H1 (cell line): ENCODE data around the gene SPRING1. TPM values are rescaled to one million over a fixed set of nuclear protein-coding genes. Genes with fewer than 3 reads are reported as not detected.

ENCODE experiments used
- BRCA1 ChIP-seq: IDR thresholded peaks from 2 replicates; pipeline ENCODE4 v1.6.1; 2012; ENCODE audit warnings: low read depth, low read length, improper control_type of control experiment
- CTCF ChIP-seq, 3 experiments: IDR thresholded peaks; 1 replicate in 2 of 3; 2 replicates in 1 of 3; pipeline versions ENCODE4 v1.5.1 to v1.6.1; 2011; ENCODE audit warnings: low read length in 3 of 3, mild to moderate bottlenecking in 3 of 3, inconsistent platforms in 2 of 3, low read depth in 1 of 3, moderate library complexity in 1 of 3; ENCODE audit not compliant: insufficient read depth in 1 of 3; ENCODE audit errors: control extremely low read depth in 1 of 3
- FOSL1 ChIP-seq: IDR thresholded peaks from 2 replicates; pipeline ENCODE4 v1.6.1; 2011; ENCODE audit warnings: mild to moderate bottlenecking, low read depth, low read length, moderate library complexity; ENCODE audit not compliant: insufficient read depth
- MAX ChIP-seq: IDR thresholded peaks from 2 replicates; pipeline ENCODE4 v1.6.1; 2012; ENCODE audit warnings: inconsistent platforms
- RAD21 ChIP-seq, 2 experiments: IDR thresholded peaks in 1 of 2; conservative IDR thresholded peaks in 1 of 2; 2 replicates each; pipeline ENCODE4 v1.6.1; 2011; ENCODE audit warnings: low read depth in 2 of 2, low read length in 2 of 2, improper control_type of control experiment in 1 of 2, inconsistent platforms in 1 of 2, mild to moderate bottlenecking in 1 of 2, moderate library complexity in 1 of 2
- RNF2 ChIP-seq: fragments of 200-900, 300-1000 bp; sonication (generic); IDR thresholded peaks from 2 replicates; pipeline ENCODE4 v1.7.1; 2016; ENCODE audit warnings: borderline replicate concordance, low read depth, mild to moderate bottlenecking, antibody characterized with exemption, low read length; ENCODE audit not compliant: poor library complexity, severe bottlenecking; ENCODE audit errors: missing control alignments
- SIRT6 ChIP-seq: IDR thresholded peaks from one replicate; pipeline ENCODE4 v1.7.1; 2012; ENCODE audit warnings: low read length, inconsistent platforms
- polyA plus RNA-seq, 7 experiments: library from polyadenylated mRNA; depleted of rRNA in 3 of 7; stranded (reverse) in 5 of 7; unstranded in 2 of 7; fragments of >200 nt in 5 of 7; fragments of 200-250 nt in 2 of 7; gene quantifications; 1 replicate in 5 of 7; 2 replicates in 1 of 7; 4 replicates in 1 of 7; pipeline versions ENCODE4 v1.2.1 to v1.2.3, GENCODE V29; 2011 to 2013; ENCODE audit warnings: missing spikeins in 2 of 7, mixed read lengths in 2 of 7
- total RNA-seq: library from RNA; stranded (reverse); fragmentation: NEBNext Ultra II Directional; extraction: Animal tissue kit (Norgen Biotek cat#: 25700); gene quantifications from 2 replicates; pipeline ENCODE4 v1.2.1, GENCODE V29; 2021
- TF ChIP-seq, protein P1 (sequence below): fragments of 300-600 bp; sonication (generic); IDR thresholded peaks from 2 replicates; pipeline ENCODE4 v1.7.1; 2012; ENCODE audit warnings: low read length, moderate library complexity, mild to moderate bottlenecking, inconsistent platforms; ENCODE audit not compliant: insufficient replicate concordance

The SPRING1 gene
- total and polyA plus RNA-seq, 2 of the 8 experiments (the other 6 are each of a cell fraction or from before 2014, with no cell fraction given) = 14.3 to 46.5 TPM

GRCh38 chr12:116697305-116697704, 40.6 kb downstream of the SPRING1 start (continued):
- TF ChIP-seq CTCF (IDR thresholded peaks at IDR 0.05; ENCODE audit: control extremely low read depth in 1 of 3, insufficient read depth in 1 of 3, low read depth in 1 of 3, low read length in 3 of 3) (peak; percentile 67 to 80 (median 73)), RAD21 (IDR thresholded peaks at IDR 0.05 in 1 of 2, conservative IDR thresholded peaks at IDR 0.05 in 1 of 2; ENCODE audit: low read depth in 2 of 2, low read length in 2 of 2) (peak; percentile 80 to 89), BRCA1 (no peak), RNF2 (no peak), MAX (0 out of 2 replicates have a peak, but pooled peaks have one; percentile 4), SIRT6 (no peak), FOSL1 (no peak)
- TF ChIP-seq, protein P1, sequence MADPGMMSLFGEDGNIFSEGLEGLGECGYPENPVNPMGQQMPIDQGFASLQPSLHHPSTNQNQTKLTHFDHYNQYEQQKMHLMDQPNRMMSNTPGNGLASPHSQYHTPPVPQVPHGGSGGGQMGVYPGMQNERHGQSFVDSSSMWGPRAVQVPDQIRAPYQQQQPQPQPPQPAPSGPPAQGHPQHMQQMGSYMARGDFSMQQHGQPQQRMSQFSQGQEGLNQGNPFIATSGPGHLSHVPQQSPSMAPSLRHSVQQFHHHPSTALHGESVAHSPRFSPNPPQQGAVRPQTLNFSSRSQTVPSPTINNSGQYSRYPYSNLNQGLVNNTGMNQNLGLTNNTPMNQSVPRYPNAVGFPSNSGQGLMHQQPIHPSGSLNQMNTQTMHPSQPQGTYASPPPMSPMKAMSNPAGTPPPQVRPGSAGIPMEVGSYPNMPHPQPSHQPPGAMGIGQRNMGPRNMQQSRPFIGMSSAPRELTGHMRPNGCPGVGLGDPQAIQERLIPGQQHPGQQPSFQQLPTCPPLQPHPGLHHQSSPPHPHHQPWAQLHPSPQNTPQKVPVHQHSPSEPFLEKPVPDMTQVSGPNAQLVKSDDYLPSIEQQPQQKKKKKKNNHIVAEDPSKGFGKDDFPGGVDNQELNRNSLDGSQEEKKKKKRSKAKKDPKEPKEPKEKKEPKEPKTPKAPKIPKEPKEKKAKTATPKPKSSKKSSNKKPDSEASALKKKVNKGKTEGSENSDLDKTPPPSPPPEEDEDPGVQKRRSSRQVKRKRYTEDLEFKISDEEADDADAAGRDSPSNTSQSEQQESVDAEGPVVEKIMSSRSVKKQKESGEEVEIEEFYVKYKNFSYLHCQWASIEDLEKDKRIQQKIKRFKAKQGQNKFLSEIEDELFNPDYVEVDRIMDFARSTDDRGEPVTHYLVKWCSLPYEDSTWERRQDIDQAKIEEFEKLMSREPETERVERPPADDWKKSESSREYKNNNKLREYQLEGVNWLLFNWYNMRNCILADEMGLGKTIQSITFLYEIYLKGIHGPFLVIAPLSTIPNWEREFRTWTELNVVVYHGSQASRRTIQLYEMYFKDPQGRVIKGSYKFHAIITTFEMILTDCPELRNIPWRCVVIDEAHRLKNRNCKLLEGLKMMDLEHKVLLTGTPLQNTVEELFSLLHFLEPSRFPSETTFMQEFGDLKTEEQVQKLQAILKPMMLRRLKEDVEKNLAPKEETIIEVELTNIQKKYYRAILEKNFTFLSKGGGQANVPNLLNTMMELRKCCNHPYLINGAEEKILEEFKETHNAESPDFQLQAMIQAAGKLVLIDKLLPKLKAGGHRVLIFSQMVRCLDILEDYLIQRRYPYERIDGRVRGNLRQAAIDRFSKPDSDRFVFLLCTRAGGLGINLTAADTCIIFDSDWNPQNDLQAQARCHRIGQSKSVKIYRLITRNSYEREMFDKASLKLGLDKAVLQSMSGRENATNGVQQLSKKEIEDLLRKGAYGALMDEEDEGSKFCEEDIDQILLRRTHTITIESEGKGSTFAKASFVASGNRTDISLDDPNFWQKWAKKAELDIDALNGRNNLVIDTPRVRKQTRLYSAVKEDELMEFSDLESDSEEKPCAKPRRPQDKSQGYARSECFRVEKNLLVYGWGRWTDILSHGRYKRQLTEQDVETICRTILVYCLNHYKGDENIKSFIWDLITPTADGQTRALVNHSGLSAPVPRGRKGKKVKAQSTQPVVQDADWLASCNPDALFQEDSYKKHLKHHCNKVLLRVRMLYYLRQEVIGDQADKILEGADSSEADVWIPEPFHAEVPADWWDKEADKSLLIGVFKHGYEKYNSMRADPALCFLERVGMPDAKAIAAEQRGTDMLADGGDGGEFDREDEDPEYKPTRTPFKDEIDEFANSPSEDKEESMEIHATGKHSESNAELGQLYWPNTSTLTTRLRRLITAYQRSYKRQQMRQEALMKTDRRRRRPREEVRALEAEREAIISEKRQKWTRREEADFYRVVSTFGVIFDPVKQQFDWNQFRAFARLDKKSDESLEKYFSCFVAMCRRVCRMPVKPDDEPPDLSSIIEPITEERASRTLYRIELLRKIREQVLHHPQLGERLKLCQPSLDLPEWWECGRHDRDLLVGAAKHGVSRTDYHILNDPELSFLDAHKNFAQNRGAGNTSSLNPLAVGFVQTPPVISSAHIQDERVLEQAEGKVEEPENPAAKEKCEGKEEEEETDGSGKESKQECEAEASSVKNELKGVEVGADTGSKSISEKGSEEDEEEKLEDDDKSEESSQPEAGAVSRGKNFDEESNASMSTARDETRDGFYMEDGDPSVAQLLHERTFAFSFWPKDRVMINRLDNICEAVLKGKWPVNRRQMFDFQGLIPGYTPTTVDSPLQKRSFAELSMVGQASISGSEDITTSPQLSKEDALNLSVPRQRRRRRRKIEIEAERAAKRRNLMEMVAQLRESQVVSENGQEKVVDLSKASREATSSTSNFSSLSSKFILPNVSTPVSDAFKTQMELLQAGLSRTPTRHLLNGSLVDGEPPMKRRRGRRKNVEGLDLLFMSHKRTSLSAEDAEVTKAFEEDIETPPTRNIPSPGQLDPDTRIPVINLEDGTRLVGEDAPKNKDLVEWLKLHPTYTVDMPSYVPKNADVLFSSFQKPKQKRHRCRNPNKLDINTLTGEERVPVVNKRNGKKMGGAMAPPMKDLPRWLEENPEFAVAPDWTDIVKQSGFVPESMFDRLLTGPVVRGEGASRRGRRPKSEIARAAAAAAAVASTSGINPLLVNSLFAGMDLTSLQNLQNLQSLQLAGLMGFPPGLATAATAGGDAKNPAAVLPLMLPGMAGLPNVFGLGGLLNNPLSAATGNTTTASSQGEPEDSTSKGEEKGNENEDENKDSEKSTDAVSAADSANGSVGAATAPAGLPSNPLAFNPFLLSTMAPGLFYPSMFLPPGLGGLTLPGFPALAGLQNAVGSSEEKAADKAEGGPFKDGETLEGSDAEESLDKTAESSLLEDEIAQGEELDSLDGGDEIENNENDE = no peak
